ENCODE measurements around the gene PPARA.

PPARA gene

GRCh38 chr22:46122511-46122971 is 27.8 kb upstream of the PPARA start:
- TF ChIP-seq, protein P1, sequence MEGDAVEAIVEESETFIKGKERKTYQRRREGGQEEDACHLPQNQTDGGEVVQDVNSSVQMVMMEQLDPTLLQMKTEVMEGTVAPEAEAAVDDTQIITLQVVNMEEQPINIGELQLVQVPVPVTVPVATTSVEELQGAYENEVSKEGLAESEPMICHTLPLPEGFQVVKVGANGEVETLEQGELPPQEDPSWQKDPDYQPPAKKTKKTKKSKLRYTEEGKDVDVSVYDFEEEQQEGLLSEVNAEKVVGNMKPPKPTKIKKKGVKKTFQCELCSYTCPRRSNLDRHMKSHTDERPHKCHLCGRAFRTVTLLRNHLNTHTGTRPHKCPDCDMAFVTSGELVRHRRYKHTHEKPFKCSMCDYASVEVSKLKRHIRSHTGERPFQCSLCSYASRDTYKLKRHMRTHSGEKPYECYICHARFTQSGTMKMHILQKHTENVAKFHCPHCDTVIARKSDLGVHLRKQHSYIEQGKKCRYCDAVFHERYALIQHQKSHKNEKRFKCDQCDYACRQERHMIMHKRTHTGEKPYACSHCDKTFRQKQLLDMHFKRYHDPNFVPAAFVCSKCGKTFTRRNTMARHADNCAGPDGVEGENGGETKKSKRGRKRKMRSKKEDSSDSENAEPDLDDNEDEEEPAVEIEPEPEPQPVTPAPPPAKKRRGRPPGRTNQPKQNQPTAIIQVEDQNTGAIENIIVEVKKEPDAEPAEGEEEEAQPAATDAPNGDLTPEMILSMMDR (IDR thresholded peaks at IDR 0.05; ENCODE audit: low read depth, low read length) = peak; percentile 99
- no peak for TF ChIP-seq EZH2phosphoT487 (IDR thresholded peaks at IDR 0.05; ENCODE audit: low read depth)
- Histone ChIP-seq H3K79me2 (ENCODE audit: low read length) (no peaks in the 10 kb centered on the region), H2AFZ (ENCODE audit: low read depth, low read length) (peak overlapping the region; percentile 86), H3K9me3 (ENCODE audit: insufficient read depth, low read length) (no peaks in the 10 kb centered on the region), H4K20me1 (ENCODE audit: insufficient read depth, low read length) (no peaks in the 10 kb centered on the region), H3K4me3 (ENCODE audit: low read length) (peak overlapping the region; percentile 29), H3K27ac (ENCODE audit: low read length) (no peak overlapping the region), H3K36me3 (replicated peaks; ENCODE audit: low read depth, low read length) (no peaks in the 10 kb centered on the region), H3K4me1 (ENCODE audit: low read length) (peaks cover 70% of the 10 kb centered on the region), H3K27me3 (ENCODE audit: low read depth, low read length) (no peaks in the 10 kb centered on the region), H3K9ac (ENCODE audit: low read length) (peak overlapping the region; percentile 21; the same call in 1 of the 2 replicates), H3K4me2 (ENCODE audit: low read length) (peak overlapping the region; percentile 68)

GRCh38 chr22:46122980-46123693 is 27.2 kb upstream of the PPARA start:
- Histone ChIP-seq H3K79me2 (ENCODE audit: low read length) (no peaks in the 10 kb centered on the region), H3K36me3 (replicated peaks; ENCODE audit: low read depth, low read length) (no peaks in the 10 kb centered on the region), H3K9ac (ENCODE audit: low read length) (peak overlapping the region; percentile 21; the same call in 1 of the 2 replicates), H3K4me2 (ENCODE audit: low read length) (peak overlapping the region; percentile 68), H4K20me1 (ENCODE audit: insufficient read depth, low read length) (no peaks in the 10 kb centered on the region), H3K4me3 (ENCODE audit: low read length) (peak overlapping the region; percentile 29; the same call in 1 of the 2 replicates), H3K27me3 (ENCODE audit: low read depth, low read length) (no peaks in the 10 kb centered on the region), H3K4me1 (ENCODE audit: low read length) (peaks cover 65% of the 10 kb centered on the region), H2AFZ (ENCODE audit: low read depth, low read length) (peak overlapping the region; percentile 86), H3K9me3 (ENCODE audit: insufficient read depth, low read length) (no peaks in the 10 kb centered on the region), H3K27ac (ENCODE audit: low read length) (no peak overlapping the region)
- TF ChIP-seq, protein P1 (IDR thresholded peaks at IDR 0.05; ENCODE audit: low read depth, low read length) = no peak
- no peak for TF ChIP-seq EZH2phosphoT487 (IDR thresholded peaks at IDR 0.05; ENCODE audit: low read depth)

DNA sequence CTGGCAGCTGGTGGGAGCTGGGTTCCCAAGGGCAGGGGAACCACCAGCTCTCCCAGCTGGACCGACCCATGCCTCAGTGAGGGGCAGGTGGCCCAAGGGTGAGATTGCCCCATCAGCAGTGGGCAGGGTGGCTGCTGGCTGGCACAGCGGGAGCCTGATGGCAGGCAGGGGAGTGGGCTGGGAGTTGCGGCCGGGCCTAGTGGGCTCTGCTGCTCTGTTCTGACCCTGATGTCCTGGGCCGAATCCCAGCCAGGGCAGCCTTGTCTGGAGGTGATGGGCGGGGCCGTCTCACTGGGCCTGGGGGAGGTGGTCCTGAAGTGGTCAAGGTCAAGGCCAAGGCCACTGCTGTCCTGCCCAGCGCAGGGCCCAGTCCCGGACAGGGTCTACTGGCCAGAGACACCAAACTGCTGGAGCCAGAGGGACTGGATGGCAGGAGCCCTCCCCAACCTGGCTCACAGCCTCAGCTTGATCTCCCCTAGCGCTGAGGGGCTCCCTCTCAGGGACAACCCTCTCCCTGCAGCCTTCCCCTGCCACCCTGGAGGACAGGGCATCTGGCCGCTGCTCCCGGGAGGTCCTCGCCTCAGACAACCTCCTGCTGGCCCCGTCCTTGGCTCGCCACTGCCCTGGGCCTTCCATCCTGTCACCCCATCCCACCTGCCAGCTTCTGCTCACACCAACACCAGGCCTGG is 26.5 kb upstream of the PPARA start:
- no peak overlapping the region for H3K27ac ChIP-seq (ENCODE audit: low read length)
- no peak overlapping the region for H3K4me3 ChIP-seq (ENCODE audit: low read length)
- no peaks in the 10 kb centered on the region for H3K27me3 ChIP-seq (ENCODE audit: low read depth, low read length)
- H3K36me3 ChIP-seq (replicated peaks; ENCODE audit: low read depth, low read length) = no peaks in the 10 kb centered on the region
- no peak overlapping the region for H3K4me2 ChIP-seq (ENCODE audit: low read length)
- H3K9me3 ChIP-seq (ENCODE audit: insufficient read depth, low read length) = no peaks in the 10 kb centered on the region
- no peaks in the 10 kb centered on the region for H4K20me1 ChIP-seq (ENCODE audit: insufficient read depth, low read length)
- H3K9ac ChIP-seq (ENCODE audit: low read length) = no peak overlapping the region
- peaks cover 65% of the 10 kb centered on the region for H3K4me1 ChIP-seq (ENCODE audit: low read length)
- no peaks in the 10 kb centered on the region for H3K79me2 ChIP-seq (ENCODE audit: low read length)
- TF ChIP-seq, protein P1 (IDR thresholded peaks at IDR 0.05; ENCODE audit: low read depth, low read length) = no peak
- no peak for TF ChIP-seq EZH2phosphoT487 (IDR thresholded peaks at IDR 0.05; ENCODE audit: low read depth)
- no peak overlapping the region for H2AFZ ChIP-seq (ENCODE audit: low read depth, low read length)

All from OCI-LY3 (cell line).